ENCODE results near the gene HIF1AN.

Gene HIF1AN

GRCh38 chr10:100551738-100552137 lies 16.0 kb downstream of the HIF1AN start:
- no peak overlapping the region for H3K27ac ChIP-seq
- no peak for TF ChIP-seq CTCF (conservative IDR thresholded peaks at IDR 0.05)

GRCh38 chr10:100553929-100554328 lies 18.2 kb downstream of the HIF1AN start:
- TF ChIP-seq CTCF (conservative IDR thresholded peaks at IDR 0.05): no peak
- no peak overlapping the region for H3K27ac ChIP-seq

- no peak overlapping the region for H3K27ac ChIP-seq
- TF ChIP-seq CTCF (conservative IDR thresholded peaks at IDR 0.05): no peak
Observed at GRCh38 chr10:100554902-100555301, 19.2 kb downstream of the HIF1AN start.

- H3K27ac ChIP-seq: no peak overlapping the region
- no peak for TF ChIP-seq CTCF (conservative IDR thresholded peaks at IDR 0.05)
Observed at GRCh38 chr10:100560248-100560647, 24.5 kb downstream of the HIF1AN start.

- TF ChIP-seq CTCF (conservative IDR thresholded peaks at IDR 0.05): no peak
- no peak overlapping the region for H3K27ac ChIP-seq
Observed at GRCh38 chr10:100561005-100561404, 25.3 kb downstream of the HIF1AN start.

- H3K27ac ChIP-seq: no peak overlapping the region
- peak; percentile 100 for TF ChIP-seq CTCF (conservative IDR thresholded peaks at IDR 0.05)
Observed at GRCh38 chr10:100562008-100562672, 26.4 kb downstream of the HIF1AN start.

GRCh38 chr10:100565206-100565985 lies 29.7 kb downstream of the HIF1AN start:
- no peak for TF ChIP-seq CTCF (conservative IDR thresholded peaks at IDR 0.05)
- no peak overlapping the region for H3K27ac ChIP-seq

All from VCaP (cell line).